ENCODE measurements around the gene CD164.

DNA sequence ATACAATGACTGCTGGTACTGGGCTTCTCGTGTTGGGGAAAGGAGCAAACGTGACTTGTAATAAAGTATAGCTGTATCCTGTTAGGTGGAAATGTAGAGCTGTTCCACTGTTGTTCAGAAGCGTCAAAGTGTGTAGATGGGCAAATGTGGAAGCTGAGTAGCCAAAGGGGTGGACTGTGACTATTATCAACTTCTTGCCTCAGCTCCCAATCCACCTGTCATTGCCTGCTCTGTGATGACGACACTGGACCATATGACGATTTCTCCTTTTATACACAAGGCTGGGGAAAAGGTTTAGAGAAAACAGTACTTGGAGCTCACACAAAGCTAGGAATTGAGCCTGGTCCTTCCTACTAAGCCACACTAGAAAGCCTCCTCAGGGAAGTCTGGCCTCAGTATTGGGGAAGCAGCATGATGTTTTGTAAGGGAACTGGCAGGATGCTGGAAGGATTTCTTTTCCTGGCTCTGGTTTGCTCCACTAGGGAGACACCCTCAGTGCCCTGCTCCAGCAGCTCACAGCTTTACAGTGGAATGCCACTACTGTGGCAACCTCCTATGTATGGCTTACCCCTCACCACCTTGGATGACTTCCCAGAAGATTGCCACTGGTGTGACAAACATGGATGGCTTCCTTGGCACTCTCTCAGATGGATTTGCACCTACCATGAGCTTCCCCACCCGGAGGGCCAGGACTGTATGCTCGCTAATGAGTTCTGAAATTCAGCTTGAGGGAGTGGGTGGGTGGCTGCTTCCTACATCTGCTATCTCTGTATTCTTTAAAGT, 20.0 kb downstream of the CD164 start:
- no peak for TF ChIP-seq POLR2A (IDR thresholded peaks at IDR 0.05; ENCODE audit: low read depth, low read length)
- TF ChIP-seq, protein P1, sequence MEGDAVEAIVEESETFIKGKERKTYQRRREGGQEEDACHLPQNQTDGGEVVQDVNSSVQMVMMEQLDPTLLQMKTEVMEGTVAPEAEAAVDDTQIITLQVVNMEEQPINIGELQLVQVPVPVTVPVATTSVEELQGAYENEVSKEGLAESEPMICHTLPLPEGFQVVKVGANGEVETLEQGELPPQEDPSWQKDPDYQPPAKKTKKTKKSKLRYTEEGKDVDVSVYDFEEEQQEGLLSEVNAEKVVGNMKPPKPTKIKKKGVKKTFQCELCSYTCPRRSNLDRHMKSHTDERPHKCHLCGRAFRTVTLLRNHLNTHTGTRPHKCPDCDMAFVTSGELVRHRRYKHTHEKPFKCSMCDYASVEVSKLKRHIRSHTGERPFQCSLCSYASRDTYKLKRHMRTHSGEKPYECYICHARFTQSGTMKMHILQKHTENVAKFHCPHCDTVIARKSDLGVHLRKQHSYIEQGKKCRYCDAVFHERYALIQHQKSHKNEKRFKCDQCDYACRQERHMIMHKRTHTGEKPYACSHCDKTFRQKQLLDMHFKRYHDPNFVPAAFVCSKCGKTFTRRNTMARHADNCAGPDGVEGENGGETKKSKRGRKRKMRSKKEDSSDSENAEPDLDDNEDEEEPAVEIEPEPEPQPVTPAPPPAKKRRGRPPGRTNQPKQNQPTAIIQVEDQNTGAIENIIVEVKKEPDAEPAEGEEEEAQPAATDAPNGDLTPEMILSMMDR (conservative IDR thresholded peaks at IDR 0.05; ENCODE audit: low read depth, low read length), result no peak
- TF ChIP-seq RFX5 (IDR thresholded peaks at IDR 0.05; ENCODE audit: low read depth, low read length), result no peak
- TF ChIP-seq MAZ (IDR thresholded peaks at IDR 0.05; ENCODE audit: borderline replicate concordance, low read depth, low read length), result no peak
- no peak for TF ChIP-seq NFE2L2 (IDR thresholded peaks at IDR 0.05; ENCODE audit: low read depth, low read length)
- no peak for TF ChIP-seq FOS (IDR thresholded peaks at IDR 0.05; ENCODE audit: low read depth, low read length)
